ENCODE results near the gene KAT5.
"Not testable (repeated sequence)": the region's sequence is repeated elsewhere in the genome, so short reads cannot be mapped to it uniquely, and the experiment has no call there.

The KAT5 gene

DNA sequence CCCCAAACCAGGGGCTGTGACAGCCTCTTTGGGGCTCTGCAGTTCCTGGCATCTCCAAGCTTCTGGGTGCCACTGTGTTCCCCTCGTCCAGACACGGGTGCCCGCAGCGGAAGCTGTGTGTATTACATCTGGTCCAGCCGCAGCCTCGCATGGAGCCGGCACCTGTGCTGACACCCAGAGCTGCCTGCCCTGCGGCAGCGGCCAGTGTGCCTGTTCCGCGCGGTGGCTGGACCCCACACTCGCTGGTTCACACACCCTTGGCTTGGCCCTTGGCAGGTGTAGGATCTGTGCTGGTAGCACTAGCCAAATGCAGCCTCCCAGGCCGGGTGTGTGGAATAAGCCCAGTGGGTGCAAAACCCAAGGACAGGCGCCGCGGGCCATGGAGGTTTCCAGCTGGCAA is 33.0 kb downstream of the KAT5 start:
- H3K27ac ChIP-seq (ENCODE audit: low read depth, low read length), result no peak overlapping the region
- no peaks in the 10 kb centered on the region for H3K9me2 ChIP-seq (replicated peaks; ENCODE audit: insufficient read depth, low read length)
- H3K36me3 ChIP-seq (ENCODE audit: low read length), result no peaks in the 10 kb centered on the region
- no peaks in the 10 kb centered on the region for H3F3A ChIP-seq (ENCODE audit: insufficient read depth)
- no peak overlapping the region for H2AFZ ChIP-seq (ENCODE audit: low read depth, low read length, severe bottlenecking)
- H3K9ac ChIP-seq (ENCODE audit: low read length), result no peak overlapping the region
- H3K79me2 ChIP-seq (ENCODE audit: insufficient read depth, low read length), result no peaks in the 10 kb centered on the region
- no peaks in the 10 kb centered on the region for H3K27me3 ChIP-seq (ENCODE audit: low read length)
- no peak overlapping the region for H3K4me3 ChIP-seq (ENCODE audit: insufficient read depth, low read length, poor library complexity, severe bottlenecking)
- no peaks in the 10 kb centered on the region for H3K9me3 ChIP-seq (ENCODE audit: insufficient read depth, low read length)
- no peak for TF ChIP-seq EZH2phosphoT487 (conservative IDR thresholded peaks at IDR 0.05; ENCODE audit: low read length)
- TF ChIP-seq, protein P1, sequence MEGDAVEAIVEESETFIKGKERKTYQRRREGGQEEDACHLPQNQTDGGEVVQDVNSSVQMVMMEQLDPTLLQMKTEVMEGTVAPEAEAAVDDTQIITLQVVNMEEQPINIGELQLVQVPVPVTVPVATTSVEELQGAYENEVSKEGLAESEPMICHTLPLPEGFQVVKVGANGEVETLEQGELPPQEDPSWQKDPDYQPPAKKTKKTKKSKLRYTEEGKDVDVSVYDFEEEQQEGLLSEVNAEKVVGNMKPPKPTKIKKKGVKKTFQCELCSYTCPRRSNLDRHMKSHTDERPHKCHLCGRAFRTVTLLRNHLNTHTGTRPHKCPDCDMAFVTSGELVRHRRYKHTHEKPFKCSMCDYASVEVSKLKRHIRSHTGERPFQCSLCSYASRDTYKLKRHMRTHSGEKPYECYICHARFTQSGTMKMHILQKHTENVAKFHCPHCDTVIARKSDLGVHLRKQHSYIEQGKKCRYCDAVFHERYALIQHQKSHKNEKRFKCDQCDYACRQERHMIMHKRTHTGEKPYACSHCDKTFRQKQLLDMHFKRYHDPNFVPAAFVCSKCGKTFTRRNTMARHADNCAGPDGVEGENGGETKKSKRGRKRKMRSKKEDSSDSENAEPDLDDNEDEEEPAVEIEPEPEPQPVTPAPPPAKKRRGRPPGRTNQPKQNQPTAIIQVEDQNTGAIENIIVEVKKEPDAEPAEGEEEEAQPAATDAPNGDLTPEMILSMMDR (IDR thresholded peaks at IDR 0.05; ENCODE audit: insufficient read depth, low read length, poor library complexity, severe bottlenecking), result no peak
- no peak overlapping the region for H3K4me2 ChIP-seq (ENCODE audit: low read depth, low read length, poor library complexity, severe bottlenecking)
- no peaks in the 10 kb centered on the region for H4K20me1 ChIP-seq (ENCODE audit: low read depth, low read length)

DNA sequence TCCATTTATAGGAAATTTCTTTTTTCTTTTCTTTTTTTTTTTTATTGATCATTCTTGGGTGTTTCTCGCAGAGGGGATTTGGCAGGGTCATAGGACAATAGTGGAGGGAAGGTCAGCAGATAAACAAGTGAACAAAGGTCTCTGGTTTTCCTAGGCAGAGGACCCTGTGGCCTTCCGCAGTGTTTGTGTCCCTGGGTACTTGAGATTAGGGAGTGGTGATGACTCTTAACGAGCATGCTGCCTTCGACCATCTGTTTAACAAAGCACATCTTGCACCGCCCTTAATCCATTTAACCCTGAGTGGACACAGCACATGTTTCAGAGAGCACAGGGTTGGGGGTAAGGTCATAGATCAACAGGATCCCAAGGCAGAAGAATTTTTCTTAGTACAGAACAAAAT is 50.1 kb downstream of the KAT5 start:
- not testable (repeated sequence) for H3K27ac ChIP-seq (ENCODE audit: low read depth, low read length); H3K9ac ChIP-seq (ENCODE audit: low read length); H4K20me1 ChIP-seq (ENCODE audit: low read depth, low read length); H3F3A ChIP-seq (ENCODE audit: insufficient read depth); H3K27me3 ChIP-seq (ENCODE audit: low read length); H3K4me3 ChIP-seq (ENCODE audit: insufficient read depth, low read length, poor library complexity, severe bottlenecking); H3K9me3 ChIP-seq (ENCODE audit: insufficient read depth, low read length); H3K36me3 ChIP-seq (ENCODE audit: low read length); H3K9me2 ChIP-seq (replicated peaks; ENCODE audit: insufficient read depth, low read length); H3K79me2 ChIP-seq (ENCODE audit: insufficient read depth, low read length); H2AFZ ChIP-seq (ENCODE audit: low read depth, low read length, severe bottlenecking); H3K4me2 ChIP-seq (ENCODE audit: low read depth, low read length, poor library complexity, severe bottlenecking)

DNA sequence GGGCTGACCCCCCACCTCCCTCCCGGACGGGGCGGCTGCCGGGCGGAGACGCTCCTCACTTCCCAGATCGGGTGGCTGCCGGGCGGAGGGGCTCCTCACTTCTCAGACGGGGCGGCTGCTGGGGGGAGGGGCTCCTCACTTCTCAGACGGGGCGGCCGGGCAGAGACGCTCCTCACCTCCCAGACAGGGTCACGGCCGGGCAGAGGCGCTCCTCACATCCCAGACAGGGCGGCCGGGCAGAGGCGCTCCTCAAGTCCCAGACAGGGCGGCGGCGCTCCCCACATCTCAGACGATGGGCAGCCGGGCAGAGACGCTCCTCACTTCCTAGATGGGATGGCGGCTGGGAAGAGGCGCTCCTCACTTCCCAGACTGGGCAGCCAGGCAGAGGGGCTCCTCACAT is 50.8 kb downstream of the KAT5 start:
- not testable (repeated sequence) for H3F3A ChIP-seq (ENCODE audit: insufficient read depth); H3K4me2 ChIP-seq (ENCODE audit: low read depth, low read length, poor library complexity, severe bottlenecking); H3K27ac ChIP-seq (ENCODE audit: low read depth, low read length)

DNA sequence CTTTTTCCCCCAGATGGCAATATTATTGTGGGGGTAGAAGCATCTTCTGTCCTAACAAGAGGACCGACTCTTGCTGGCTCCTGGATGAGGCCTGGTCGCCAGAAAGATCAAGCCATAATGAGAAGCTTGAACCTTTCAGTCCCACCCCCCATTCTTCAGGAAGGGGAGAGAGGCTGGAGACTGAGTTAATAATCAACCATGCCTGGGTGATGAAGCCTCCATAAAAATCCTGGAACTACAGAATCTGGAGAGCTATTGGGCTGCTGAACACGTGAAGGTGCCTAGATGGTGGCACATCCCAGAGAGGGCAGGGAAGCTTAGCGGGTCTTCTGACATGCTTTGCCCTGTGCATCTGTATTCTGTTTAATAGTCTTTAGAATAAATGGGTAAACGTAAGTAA is 52.4 kb downstream of the KAT5 start:
- Histone ChIP-seq H3K4me2 (ENCODE audit: low read depth, low read length, poor library complexity, severe bottlenecking) (no peak overlapping the region), H3K27ac (ENCODE audit: low read depth, low read length) (no peak overlapping the region), H3K9me2 (replicated peaks; ENCODE audit: insufficient read depth, low read length) (no peaks in the 10 kb centered on the region), H3K36me3 (ENCODE audit: low read length) (no peaks in the 10 kb centered on the region), H3F3A (ENCODE audit: insufficient read depth) (no peaks in the 10 kb centered on the region), H3K27me3 (ENCODE audit: low read length) (no peaks in the 10 kb centered on the region), H3K9ac (ENCODE audit: low read length) (no peak overlapping the region), H3K9me3 (ENCODE audit: insufficient read depth, low read length) (no peaks in the 10 kb centered on the region), H2AFZ (ENCODE audit: low read depth, low read length, severe bottlenecking) (no peak overlapping the region), H3K79me2 (ENCODE audit: insufficient read depth, low read length) (no peaks in the 10 kb centered on the region), H4K20me1 (ENCODE audit: low read depth, low read length) (no peaks in the 10 kb centered on the region), H3K4me3 (ENCODE audit: insufficient read depth, low read length, poor library complexity, severe bottlenecking) (no peak overlapping the region)
- TF ChIP-seq EZH2phosphoT487 (conservative IDR thresholded peaks at IDR 0.05; ENCODE audit: low read length), result no peak
- TF ChIP-seq, protein P1 (IDR thresholded peaks at IDR 0.05; ENCODE audit: insufficient read depth, low read length, poor library complexity, severe bottlenecking), result no peak

More for the DNA sequence above, 50.8 kb downstream of the KAT5 start:
- not testable (repeated sequence) for H4K20me1 ChIP-seq (ENCODE audit: low read depth, low read length); H3K9me2 ChIP-seq (replicated peaks; ENCODE audit: insufficient read depth, low read length); H3K4me3 ChIP-seq (ENCODE audit: insufficient read depth, low read length, poor library complexity, severe bottlenecking); H3K9ac ChIP-seq (ENCODE audit: low read length); H3K9me3 ChIP-seq (ENCODE audit: insufficient read depth, low read length); H3K36me3 ChIP-seq (ENCODE audit: low read length); H3K27me3 ChIP-seq (ENCODE audit: low read length); H3K79me2 ChIP-seq (ENCODE audit: insufficient read depth, low read length); H2AFZ ChIP-seq (ENCODE audit: low read depth, low read length, severe bottlenecking)

Data from SU-DHL-6 (cell line).